HG03469 (cell line): ENCODE results near the gene KRTAP10-11.
"Not testable (repeated sequence)": the region's sequence is repeated elsewhere in the genome, so short reads cannot be mapped to it uniquely, and the experiment has no call there.

ENCODE experiments used
- ATAC-seq: cut with Tn5 transposase; IDR thresholded peaks from one replicate; pipeline ENCODE4 v1.9.1; 2021; ENCODE audit warnings: mild to moderate bottlenecking, moderate library complexity, moderate number of reproducible peaks; ENCODE audit not compliant: unreplicated experiment

The KRTAP10-11 gene

DNA sequence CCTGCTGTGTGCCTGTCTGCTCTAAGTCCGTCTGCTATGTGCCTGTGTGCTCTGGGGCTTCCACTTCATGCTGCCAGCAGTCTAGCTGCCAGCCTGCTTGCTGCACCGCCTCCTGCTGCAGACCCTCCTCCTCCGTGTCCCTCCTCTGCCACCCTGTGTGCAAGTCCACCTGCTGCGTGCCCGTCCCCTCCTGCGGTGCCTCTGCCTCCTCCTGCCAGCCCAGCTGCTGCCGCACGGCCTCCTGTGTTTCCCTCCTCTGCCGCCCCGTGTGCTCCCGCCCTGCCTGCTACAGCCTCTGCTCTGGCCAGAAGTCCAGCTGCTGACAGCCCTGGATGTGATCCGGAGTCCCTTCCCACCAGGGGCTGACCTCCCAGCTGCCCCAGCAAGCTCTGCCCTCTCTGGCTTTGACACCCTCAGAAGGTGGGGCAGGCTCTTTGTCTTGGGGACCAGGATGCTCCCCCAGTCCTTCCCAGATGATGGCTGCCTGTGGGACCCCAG, 8.3 kb upstream of the KRTAP10-11 start:
- not testable (repeated sequence) for ATAC-seq

DNA sequence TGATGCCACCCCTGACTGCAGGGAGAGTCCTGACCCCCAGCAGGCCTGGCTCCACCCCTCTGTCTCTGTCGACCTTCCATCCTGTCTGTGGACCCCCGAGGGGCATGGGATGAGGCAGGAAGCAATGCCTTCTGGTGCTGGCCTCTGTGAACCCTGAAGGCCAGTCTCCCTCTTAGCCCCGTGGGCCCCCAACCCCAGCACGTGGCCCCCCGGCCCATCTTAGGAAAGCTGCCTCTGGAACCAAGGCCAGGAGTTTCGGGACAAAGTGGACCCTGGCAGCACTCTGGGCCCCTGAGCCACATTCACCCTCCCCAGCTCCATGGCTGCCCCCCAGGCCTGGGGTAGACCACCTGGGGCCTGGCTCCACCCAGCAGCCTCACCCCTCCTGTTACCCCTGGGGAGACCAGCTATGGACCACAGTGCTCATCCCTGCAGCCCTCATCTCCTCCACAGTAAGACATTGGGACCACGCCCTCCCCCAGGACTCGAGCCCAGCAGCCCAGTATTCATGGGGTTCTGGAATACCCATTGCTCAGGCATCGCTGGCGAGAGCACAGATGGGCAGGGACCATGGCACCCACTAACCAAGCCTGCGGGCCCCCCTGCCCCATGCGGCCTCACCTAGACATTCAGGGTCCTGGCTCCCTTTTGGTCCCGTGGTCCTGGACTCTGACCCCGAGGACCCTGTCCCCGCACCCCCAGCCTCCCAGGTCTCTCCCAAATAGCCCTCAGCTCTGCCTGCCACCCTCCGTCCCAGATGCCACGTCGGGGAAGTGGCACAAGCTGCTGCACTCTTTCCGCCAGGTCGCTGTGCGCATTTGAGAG, 7.5 kb upstream of the KRTAP10-11 start:
- ATAC-seq = not testable (repeated sequence)

DNA sequence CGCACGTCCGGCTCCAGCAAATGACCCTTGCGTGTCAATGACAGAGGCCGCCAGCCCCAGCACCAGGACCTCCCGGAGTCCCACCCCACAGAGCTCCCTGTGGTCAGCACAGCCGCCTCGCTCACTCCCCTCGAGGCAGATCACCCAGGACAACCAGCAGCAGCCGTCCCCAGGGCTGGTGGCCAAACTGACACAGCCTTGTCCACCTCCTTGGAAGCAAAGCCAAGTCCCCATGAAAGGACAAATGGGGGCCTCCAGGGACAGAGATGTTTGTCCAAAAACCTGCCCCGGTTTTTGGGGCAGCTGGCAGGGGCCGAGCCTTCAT, 6.9 kb upstream of the KRTAP10-11 start:
- ATAC-seq = no peak

DNA sequence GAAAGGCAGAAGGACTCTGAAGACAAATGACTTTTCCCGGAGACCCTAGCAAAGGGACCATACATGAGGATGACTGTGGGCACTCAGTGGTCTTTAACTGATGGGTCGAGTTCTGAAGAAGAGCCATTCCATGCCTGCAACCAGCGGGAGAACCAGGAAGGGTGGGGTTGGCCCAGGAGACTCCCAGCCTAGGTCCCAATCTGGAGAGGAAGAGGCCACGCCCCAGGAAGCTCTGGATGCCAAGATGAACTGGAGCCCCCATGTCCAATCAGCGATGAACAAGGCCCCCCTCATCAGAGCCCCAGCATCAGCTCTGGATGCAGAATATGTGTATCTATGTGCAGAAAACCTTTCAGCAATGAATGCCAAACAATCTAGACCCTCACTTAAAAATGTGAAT, 5.5 kb upstream of the KRTAP10-11 start:
- no peak for ATAC-seq

DNA sequence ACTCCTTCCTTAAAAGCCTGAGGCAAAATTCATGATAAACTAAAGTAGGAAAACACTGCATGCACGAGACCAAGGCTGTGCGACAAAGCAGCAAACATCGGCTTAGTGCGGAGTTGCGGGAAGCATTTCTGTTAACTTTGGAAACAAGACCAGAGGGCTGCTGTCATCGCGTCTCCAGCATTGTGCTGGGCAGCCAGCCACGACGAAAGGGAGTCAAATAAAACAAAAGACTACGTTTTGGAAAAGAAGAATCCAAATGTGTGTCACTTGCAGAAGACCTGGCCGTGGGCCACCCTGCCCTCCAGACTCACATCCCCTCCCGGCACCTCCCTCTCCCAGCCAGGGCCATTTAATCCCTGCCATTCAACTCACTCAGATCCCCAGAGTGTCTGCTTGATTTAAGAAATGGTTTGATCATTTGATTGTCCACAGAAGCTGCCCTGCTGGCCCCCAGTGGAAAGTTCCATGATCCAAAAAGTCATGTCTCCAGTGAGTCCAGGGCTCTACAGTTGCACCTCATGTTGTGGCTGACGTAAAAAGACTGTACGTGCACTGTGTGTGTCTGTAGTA, 2.4 kb upstream of the KRTAP10-11 start:
- ATAC-seq = no peak

DNA sequence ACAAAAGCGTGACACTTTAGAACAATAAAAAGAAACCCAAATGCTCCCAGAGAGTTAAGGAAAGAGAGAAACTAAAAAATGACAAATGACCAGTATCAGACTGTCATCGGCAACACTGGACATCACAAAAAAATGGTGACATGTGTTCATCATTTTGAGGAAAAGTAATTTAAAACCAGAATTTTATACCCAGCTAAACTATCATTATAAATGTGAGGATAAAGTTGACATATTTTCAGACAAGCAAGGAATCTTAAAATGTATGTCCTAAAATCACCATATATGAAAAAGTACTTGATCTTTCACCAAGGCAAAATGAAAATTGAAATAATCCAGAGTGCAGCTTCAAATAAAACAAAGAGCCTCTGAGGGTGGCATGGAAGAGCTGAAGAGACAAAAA, 1.3 kb upstream of the KRTAP10-11 start:
- no peak for ATAC-seq

DNA sequence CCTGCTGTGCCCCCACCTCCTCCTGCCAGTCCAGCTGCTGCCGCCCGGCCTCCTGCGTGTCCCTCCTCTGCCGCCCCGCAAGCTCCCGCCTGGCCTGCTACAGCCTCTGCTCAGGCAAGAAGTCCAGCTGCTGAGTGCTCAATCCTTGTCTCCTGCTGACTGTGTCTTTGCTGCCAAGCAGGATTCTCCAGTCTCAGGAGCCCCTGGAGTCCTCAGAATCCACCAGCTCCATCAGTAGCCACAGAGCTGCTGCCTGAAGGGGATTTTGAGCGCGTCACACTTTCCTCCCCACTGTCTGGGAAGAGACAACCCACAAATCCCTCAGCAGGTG, 973 bp downstream of the KRTAP10-11 start:
- no peak for ATAC-seq

DNA sequence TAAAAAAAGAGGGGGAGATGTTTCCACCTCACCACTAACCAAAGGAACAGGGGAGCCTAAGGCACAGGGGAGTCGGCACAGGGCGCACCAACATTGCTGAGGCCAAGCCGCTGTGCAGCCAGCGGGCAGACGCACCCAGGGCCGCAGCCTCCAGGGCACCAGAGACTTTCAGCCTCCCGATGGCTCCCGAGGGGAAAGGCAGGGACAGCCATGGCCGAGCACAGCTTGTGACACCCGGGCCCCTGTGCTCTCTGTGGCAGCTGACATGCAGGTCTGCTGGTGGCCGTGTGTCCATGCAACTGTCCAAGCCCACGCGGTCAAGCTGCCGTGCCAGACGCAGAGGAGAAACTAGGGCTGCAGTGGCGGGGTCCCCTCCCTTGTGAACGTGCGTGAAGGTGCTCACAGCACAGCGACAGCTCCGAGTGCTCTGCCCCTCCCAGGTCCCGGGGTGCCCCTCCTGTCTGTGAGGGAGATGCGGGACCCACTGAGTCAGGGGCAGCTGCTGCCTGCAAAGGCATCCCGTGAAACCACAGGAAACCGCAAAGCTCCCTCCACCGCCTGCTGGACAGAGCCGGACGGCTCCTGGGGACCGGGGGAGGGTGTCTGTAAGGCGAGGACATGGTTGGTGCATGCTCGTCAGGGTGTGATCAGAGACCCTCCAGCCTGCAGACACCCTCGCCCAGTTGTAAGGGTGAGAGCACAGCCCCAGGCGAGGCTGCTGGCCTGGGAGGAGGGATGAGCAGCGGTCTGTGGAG, 2.5 kb downstream of the KRTAP10-11 start:
- no peak for ATAC-seq

DNA sequence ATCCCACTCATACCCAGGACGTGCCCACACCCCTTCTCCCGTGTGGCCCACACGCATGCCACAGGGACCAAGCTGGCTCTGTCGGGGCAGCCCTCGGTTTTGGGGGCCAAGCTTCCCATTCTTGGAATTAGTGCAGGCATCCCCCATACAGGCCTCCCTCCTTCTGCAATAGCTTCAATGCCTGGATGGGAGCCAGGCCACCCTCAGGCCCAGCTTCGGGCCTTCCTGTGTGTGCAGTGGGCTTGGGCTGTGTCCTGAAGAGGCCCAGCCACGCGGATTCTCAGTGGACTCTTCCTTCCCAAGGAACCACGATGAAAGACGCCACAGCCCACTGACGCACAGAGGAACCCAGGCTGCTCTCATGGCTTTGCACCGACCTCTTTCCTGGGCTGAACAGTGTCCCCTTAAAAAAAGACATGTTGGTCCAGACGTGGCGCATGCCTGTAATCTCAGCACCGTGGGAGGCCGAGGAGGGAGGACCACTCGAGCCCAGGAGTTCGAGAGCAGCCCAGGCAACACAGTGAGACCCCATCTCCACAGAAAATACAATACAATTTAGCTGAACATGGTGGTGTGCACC, 3.4 kb downstream of the KRTAP10-11 start:
- no peak for ATAC-seq

DNA sequence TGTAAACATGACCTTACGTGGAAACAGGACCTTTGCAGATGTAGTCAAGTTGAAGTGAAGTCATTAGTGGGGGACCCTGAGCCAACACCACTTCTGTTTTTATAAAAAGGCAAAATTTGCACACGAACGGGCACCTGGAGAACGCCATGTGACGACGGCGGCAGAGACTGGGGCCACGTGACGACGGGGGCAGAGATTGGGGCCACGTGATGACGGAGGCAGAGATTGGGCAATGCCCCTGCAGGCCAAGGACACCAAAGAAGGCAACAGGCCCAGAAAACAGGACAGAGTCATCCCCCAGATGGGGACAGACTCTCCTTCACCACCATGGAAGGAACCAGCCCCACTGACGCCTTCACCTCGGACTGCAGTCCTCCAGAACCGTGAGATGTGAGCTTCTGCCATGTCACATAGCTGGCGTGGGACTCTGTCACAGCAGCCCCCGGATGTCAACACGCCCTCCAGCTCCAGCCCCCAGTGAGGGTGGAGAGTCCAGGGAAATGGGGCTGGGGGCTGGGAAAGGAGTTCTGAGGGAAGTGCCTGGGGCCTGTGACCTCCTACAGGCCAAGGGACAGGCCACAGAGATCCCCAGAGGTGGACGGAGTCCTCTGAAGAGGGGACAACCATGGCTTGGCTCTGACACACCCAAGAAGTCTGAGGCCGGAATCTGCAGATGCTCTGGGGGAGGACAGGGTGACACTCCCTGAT, 4.2 kb downstream of the KRTAP10-11 start:
- no peak for ATAC-seq

DNA sequence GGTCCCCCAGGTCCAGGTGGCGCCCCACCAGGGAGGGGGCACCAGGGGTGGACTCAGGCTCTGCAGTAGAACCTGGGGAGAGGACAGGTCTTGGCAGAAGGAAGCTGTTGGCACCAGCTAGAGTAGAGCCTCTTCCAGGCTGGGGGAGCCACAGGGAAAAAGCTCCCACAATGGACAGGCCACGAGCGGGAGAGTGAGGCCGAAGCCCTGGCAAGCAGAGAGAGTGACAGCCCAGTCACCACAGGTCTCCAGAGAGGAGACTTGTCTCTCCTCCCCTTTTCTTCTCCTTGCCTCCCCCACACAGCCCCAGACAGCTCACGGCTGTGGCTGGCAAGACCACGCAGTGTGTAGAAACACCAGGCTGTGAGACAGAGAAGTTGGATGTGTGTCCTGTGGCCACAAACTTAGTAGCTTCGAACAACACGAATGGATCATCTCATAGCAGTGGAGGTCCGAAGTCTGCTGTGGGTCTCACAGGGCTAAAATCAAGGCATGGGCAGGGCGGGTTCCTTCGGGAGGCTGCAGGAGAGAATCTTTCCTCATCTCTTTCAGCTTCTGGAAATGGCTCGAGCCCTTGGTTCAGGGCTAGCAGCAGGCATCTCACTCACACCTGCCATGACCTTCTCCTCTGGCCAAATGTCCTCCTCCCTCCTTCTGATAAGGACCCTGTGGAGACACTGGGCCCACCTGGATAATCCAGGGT, 4.9 kb downstream of the KRTAP10-11 start:
- ATAC-seq = no peak

DNA sequence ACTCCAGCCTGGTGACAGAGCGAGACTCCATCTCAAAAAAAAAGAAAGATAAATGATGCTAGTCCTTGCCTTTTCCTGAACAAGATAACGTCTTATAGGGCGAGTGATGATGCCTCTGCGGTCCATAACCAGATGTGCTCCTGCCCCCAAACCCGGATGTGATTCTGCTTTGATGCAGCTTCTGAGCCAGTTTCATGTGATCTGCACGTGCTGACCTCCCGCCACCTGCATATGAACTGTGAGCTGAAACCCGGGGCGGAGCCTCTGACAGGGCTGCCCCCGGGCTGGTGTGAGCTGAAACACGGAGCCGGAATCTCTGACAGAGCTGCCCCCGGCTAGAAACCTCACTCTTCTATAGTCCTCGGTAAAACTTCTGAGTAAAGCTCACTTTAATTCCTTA, 6.9 kb downstream of the KRTAP10-11 start:
- ATAC-seq = no peak

DNA sequence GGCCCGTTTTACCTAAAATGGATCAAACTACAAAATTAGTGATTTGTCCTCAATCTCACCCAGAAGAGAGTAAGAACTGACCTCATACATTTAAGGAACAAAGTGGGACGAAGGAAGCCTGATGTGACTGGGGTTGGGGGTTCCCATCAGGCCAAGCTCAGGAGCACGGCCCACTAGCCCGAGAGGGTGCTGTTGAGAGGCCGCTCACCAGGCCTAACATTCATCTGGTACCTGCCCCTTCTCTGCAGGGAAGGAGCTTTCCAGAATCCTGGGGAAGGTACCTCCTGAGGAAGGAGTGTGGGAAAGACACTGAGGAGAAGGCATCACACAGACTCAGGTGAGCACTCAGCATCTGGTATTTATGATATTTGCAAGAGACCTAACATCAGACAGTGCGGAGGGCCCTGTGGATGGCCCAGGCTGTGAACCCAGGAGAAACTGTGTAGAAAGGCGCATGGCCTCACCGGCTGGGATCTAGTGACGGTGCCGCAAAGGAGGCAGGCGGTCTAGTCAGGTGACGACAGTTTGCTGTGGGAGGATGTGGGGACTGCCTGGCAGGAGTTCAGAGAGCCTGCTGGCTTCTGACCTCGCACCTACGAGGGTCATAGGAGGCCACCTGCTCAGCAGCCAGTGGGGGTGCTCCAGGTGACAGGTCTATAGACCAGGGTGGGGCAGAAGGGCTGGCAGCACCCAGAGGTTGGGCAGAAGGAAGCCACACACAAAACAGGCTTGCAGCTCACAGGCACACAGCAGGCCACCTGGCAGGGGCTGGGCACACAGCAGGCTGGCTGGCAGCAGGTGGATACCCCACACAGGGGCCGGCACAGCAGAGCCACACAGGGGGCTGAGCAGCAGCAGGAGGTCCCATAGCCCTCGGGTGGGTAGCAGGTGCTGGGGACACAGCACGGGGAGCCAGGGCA, 7.7 kb downstream of the KRTAP10-11 start:
- no peak for ATAC-seq

DNA sequence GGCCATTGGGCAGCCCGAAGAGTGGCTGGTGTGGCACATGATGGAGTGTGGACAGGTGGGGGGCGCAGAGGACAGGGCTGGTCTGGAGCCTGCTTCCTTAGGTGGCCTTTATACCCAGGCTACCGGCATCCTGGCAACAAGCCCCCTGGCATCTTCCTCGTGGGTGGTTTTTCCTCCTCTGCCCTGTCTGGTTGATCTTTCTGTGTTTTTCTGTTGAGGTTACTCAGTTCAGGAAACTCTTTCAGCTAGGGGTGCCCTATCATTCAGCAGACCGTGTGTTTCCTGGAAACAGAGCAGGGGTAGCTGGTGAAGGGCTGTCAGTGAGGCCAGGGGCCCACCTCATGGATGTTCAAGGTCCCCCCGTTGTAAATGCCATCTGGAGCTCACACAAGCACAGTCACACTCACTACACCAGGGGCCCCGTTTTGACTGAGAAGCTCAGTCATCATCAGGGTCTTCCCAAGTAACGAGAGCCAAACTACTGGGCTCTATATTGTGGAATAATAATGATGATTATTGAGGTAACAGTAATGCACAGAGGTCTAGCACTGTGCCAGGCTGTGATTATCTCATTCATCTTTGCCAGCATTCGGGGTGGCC, 8.5 kb downstream of the KRTAP10-11 start, which contains the start of gene KRTAP12-4:
TSS of gene KRTAP12-4 (minus strand) at position 84 of the 600 bp plus-strand sequence. CDS start at position 39, 45 bp downstream.
- ATAC-seq = no peak

DNA sequence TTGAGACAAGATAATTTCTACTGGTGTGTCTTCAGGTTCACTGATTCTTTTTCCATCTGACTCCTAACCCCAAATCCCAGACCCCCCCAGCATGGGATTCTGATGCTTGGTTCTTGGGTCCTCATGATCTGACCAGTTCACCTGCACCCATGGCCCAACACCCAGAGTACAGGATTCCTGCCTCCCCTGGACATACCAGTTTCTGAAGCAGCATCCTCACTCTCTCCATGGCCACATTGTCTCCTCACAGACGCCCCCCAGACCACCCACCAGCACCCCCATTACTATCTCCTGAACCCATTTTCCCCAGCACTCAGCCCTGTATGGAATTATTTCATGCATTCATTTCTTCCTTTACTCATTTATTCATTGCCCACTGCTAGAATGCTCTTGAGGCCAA, 10.7 kb downstream of the KRTAP10-11 start:
- no peak for ATAC-seq

DNA sequence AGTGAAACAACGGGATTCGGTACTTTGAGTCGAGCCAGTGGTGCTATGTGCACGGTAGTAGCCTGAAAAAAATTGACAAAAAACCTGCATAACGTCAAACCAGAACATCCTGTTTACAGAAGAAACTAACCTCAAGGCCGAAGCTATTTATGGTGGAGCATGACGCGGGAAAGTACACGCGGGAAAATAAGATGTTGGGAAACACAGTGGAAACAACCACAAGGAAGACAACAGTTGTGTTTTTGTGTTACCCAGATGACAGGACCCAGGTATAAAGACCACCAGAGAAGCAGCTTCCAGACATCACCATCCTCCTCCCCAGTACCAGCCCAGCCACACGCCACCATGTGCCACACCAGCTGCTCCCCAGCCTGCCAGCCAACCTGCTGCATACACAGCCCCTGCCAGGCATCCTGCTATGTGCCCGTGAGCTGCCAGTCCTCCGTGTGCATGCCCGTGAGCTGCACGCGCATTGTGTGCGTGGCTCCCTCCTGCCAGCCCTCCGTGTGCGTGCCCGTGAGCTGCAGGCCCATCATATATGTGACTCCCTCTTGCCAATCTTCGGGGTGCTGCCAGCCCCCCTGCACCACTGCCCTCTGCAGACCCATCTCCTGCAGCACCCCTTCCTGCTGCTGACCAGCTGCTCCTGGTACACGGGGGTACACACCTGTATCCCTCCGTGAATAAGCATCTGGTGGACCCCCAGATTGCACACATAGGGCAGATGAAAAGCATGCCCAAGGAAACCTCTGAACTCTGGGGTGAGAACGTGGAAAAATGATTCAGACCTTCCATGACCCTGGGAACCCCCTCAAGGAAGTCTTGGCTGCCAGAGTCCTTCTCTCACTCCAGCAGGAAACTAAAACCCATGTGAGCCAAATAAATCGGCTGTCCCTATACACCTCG, 11.7 kb downstream of the KRTAP10-11 start, which contains the start of gene KRTAP12-3:
TSS of gene KRTAP12-3 (plus strand) at position 298 of the 906 bp plus-strand sequence. CDS start at position 346, 48 bp downstream.
- no peak for ATAC-seq

DNA sequence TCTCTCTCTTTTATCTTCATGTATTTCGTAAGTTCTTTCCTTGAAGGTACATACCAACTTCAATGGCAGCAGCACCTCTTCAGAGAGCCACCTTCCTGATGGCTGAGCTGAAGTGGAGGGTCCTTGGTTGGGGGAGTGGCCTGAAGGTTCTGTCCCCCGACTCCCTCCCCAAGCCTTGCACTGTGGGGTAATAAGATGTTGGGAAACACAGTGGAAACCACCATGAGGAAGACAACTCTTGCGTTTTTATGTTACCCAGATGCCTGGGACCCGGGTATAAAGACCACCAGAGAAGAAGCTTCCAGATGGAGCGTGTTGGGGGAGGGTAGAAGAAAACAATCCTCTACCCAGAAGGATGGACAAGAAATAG, 12.3 kb downstream of the KRTAP10-11 start:
- ATAC-seq = no peak
